HEK293T (cell line): ENCODE results near the gene CRBN.

Source experiments
- ARNT ChIP-seq: fragments of 450-650 bp; IDR thresholded peaks from 2 replicates; pipeline ENCODE4 v1.6.1; 2017; ENCODE audit warnings: mild to moderate bottlenecking
- BHLHE40 ChIP-seq: fragments of 450-650 bp; IDR thresholded peaks from 2 replicates; pipeline ENCODE4 v1.6.1; 2016; ENCODE audit warnings: mild to moderate bottlenecking, moderate library complexity, borderline replicate concordance
- FOXK2 ChIP-seq: fragments of 450-650 bp; IDR thresholded peaks from 2 replicates; pipeline ENCODE4 v1.6.1; 2016; ENCODE audit warnings: mild to moderate bottlenecking
- FOXM1 ChIP-seq: fragments of 450-650 bp; IDR thresholded peaks from 2 replicates; pipeline ENCODE4 v1.6.1; 2017; ENCODE audit warnings: mild to moderate bottlenecking, borderline replicate concordance
- HDGF ChIP-seq: fragments of 450-650 bp; IDR thresholded peaks from 2 replicates; pipeline ENCODE4 v1.6.1; 2017; ENCODE audit warnings: antibody characterized with exemption, borderline replicate concordance
- L3MBTL2 ChIP-seq: fragments of 450-650 bp; conservative IDR thresholded peaks from 2 replicates; pipeline ENCODE4 v1.6.1; 2016; ENCODE audit warnings: mild to moderate bottlenecking
- LEF1 ChIP-seq: fragments of 450-650 bp; IDR thresholded peaks from 2 replicates; pipeline ENCODE4 v1.6.1; 2017; ENCODE audit warnings: mild to moderate bottlenecking, borderline replicate concordance
- NFRKB ChIP-seq: fragments of 450-650 bp; IDR thresholded peaks from 2 replicates; pipeline ENCODE4 v1.6.1; 2016; ENCODE audit warnings: mild to moderate bottlenecking, moderate library complexity
- SP1 ChIP-seq: fragments of 450-650 bp; IDR thresholded peaks from 2 replicates; pipeline ENCODE4 v1.6.1; 2017
- SUZ12 ChIP-seq: fragments of 450-650 bp; IDR thresholded peaks from 2 replicates; pipeline ENCODE4 v1.6.1; 2016; ENCODE audit warnings: mild to moderate bottlenecking
- TARDBP ChIP-seq: fragments of 450-650 bp; IDR thresholded peaks from 2 replicates; pipeline ENCODE4 v1.6.1; 2016

DNA sequence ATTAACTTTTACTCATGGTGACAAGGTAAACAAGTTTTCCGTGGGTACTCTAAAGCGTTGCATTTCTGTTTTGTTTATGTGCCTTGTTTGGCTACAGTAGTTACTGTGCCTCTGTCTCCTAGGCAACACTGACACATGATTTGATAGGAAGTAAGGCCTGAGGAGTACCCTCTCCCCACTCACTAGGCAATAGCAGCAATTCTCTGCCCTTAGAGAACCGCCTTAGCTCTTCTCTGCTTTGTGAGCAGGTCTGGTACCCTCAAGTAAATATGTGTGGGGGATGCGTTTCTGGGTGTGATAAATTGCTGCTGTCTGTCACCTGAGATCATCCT lies 69.2 kb downstream of the CRBN start, which contains the start of gene IL5RA:
- TF ChIP-seq BHLHE40 (no peak), SUZ12 (no peak), ARNT (no peak), FOXM1 (no peak), NFRKB (no peak), FOXK2 (no peak), SP1 (no peak), TARDBP (no peak), HDGF (no peak), L3MBTL2 (no peak), LEF1 (no peak)
